Neural progenitor cell (in vitro differentiated cells): ENCODE results near the gene IFI30. TPM values are rescaled to one million over a fixed set of nuclear protein-coding genes. Genes with fewer than 3 reads are reported as not detected.
A peak's percentile ranks its signal among the peaks of the same experiment; 100 is the strongest.

Source experiments
- DNase-seq: peaks from one replicate; pipeline ENCODE4 v3.0.0-alpha.2; 2016; ENCODE audit warnings: low spot score
- H2AFZ ChIP-seq: fragments of 200-600 bp; sonication (generic); replicated peaks from 2 replicates; pipeline ENCODE4 v1.6.1; 2016; ENCODE audit warnings: antibody characterized with exemption
- H3F3A ChIP-seq: fragments of 200-600 bp; sonication (generic); 2 replicates; pipeline ENCODE4 v1.6.1; 2016; ENCODE audit warnings: antibody characterized with exemption, low read depth
- H3K27ac ChIP-seq: fragments of 200-600 bp; sonication (generic); 2 replicates; pipeline ENCODE4 v1.5.1; 2016; ENCODE audit warnings: mild to moderate bottlenecking
- H3K27me3 ChIP-seq: fragments of 200-600 bp; sonication (generic); 2 replicates; pipeline ENCODE4 v1.6.1; 2016; ENCODE audit warnings: mild to moderate bottlenecking, moderate library complexity
- H3K36me3 ChIP-seq: fragments of 200-600 bp; sonication (generic); 2 replicates; pipeline ENCODE4 v1.5.1; 2016
- H3K4me1 ChIP-seq: fragments of 200-600 bp; sonication (generic); 2 replicates; pipeline ENCODE4 v1.6.1; 2016; ENCODE audit warnings: mixed run types
- H3K4me2 ChIP-seq: fragments of 200-600 bp; sonication (generic); 2 replicates; pipeline ENCODE4 v1.6.1; 2016
- H3K4me3 ChIP-seq: fragments of 200-600 bp; sonication (generic); 2 replicates; pipeline ENCODE4 v1.5.1; 2016
- H3K79me2 ChIP-seq: fragments of 200-600 bp; sonication (generic); 2 replicates; pipeline ENCODE4 v1.6.1; 2016; ENCODE audit warnings: low read depth
- H3K9ac ChIP-seq: fragments of 200-600 bp; sonication (generic); 2 replicates; pipeline ENCODE4 v1.6.1; 2016
- H3K9me3 ChIP-seq: fragments of 200-600 bp; sonication (generic); 2 replicates; pipeline ENCODE4 v1.5.1; 2016; ENCODE audit warnings: low read depth
- H4K20me1 ChIP-seq: fragments of 200-600 bp; sonication (generic); 2 replicates; pipeline ENCODE4 v1.6.1; 2016; ENCODE audit warnings: low read depth
- H3K27ac Mint-ChIP-seq: 3 replicates; pipeline ENCODE4 v1.8.0; 2021; ENCODE audit warnings: mixed read lengths
- H3K27me3 Mint-ChIP-seq: 2 replicates; pipeline ENCODE4 v1.8.0; 2022; ENCODE audit warnings: low read depth, mild to moderate bottlenecking, inconsistent platforms, moderate library complexity, mixed read lengths; ENCODE audit not compliant: insufficient read depth
- H3K36me3 Mint-ChIP-seq: 3 replicates; pipeline ENCODE4 v1.8.0; 2021; ENCODE audit warnings: mixed read lengths
- H3K4me1 Mint-ChIP-seq: 3 replicates; pipeline ENCODE4 v1.8.0; 2021; ENCODE audit warnings: mixed read lengths
- H3K4me3 Mint-ChIP-seq: 3 replicates; pipeline ENCODE4 v1.8.0; 2021; ENCODE audit warnings: mild to moderate bottlenecking, moderate library complexity, mixed read lengths
- H3K9me3 Mint-ChIP-seq: 3 replicates; pipeline ENCODE4 v1.8.0; 2020; ENCODE audit warnings: mixed read lengths
- CTCF ChIP-seq: fragments of 200-600 bp; sonication (generic); IDR thresholded peaks from 2 replicates; pipeline ENCODE4 v1.5.1; 2017; ENCODE audit warnings: antibody characterized with exemption, mild to moderate bottlenecking
- EZH2 ChIP-seq: fragments of 200-600 bp; sonication (generic); IDR thresholded peaks from 2 replicates; pipeline ENCODE4 v1.6.1; 2017; ENCODE audit warnings: antibody characterized with exemption, mild to moderate bottlenecking, moderate library complexity
- EZH2phosphoT487 ChIP-seq: fragments of 200-600 bp; sonication (generic); IDR thresholded peaks from 2 replicates; pipeline ENCODE4 v1.6.1; 2017; ENCODE audit warnings: antibody characterized with exemption
- total RNA-seq: library from RNA; depleted of rRNA; stranded (reverse); fragments of >200 nt; gene quantifications from 2 replicates; pipeline ENCODE4 v1.2.3, GENCODE V29; 2015; ENCODE audit warnings: low replicate concordance

Gene IFI30
- total RNA-seq, 1 donor from 2014 or later = not detected

DNA sequence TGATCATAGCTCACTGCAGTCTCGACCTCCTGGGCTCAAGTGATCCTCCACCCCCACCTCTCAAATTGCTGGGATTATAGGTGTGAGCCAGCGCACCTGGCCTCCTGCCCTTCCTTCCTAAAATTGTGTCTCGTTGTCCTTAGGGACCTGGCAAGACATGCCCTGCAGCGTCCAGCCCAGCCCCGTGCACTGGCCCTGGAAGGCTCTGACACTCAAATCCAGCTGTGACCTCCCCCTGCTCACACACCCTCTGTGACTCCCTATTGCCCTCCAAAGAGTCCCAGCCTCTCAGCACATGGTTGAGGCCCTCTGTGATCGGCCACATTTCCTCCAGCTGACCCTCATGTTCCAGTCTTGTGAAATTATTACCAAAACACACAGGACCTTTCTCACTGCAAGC, 24.3 kb downstream of the IFI30 start:
- peaks cover 8% of the 10 kb centered on the region for H3K36me3 Mint-ChIP-seq
- H3K9me3 Mint-ChIP-seq = no peaks in the 10 kb centered on the region
- H4K20me1 ChIP-seq = peaks cover 18% of the 10 kb centered on the region
- H3K79me2 ChIP-seq = peaks cover 8% of the 10 kb centered on the region
- peaks cover 14% of the 10 kb centered on the region for H3K4me1 Mint-ChIP-seq
- H3K27me3 Mint-ChIP-seq = peaks cover 12% of the 10 kb centered on the region
- no peak overlapping the region for H2AFZ ChIP-seq
- no peak overlapping the region for H3K4me3 Mint-ChIP-seq
- peaks cover 10% of the 10 kb centered on the region for H3K27me3 ChIP-seq
- H3K9me3 ChIP-seq = no peaks in the 10 kb centered on the region
- peaks cover 15% of the 10 kb centered on the region for H3F3A ChIP-seq
- H3K27ac ChIP-seq = no peak overlapping the region
- H3K4me2 ChIP-seq = no peak overlapping the region
- no peak for TF ChIP-seq CTCF
- TF ChIP-seq EZH2phosphoT487 = no peak
- TF ChIP-seq EZH2 = no peak
- DNase-seq = no peak
- peaks cover 8% of the 10 kb centered on the region for H3K4me1 ChIP-seq
- peak overlapping the region; percentile 53 for H3K27ac Mint-ChIP-seq
- no peaks in the 10 kb centered on the region for H3K36me3 ChIP-seq
- no peak overlapping the region for H3K4me3 ChIP-seq
- H3K9ac ChIP-seq = no peak overlapping the region

DNA sequence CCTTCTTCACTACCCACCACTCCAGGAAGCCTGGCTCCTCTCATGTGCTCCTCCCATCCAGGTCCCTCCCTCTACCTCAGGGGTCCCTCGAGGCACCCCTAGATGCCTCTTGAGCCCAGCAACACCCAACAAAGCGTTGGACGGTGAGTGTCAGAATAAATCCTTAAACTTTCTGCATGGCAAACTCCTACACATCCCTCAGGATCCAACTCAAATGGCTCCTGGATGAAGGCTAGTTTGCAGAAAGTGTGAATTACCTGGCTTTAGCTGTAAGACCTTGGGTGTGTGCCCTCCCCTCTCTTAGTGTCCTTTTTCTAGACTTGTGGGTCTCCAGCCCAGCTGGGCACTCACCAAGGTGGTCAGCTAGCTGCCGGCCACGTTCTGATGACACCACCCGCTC, 24.8 kb downstream of the IFI30 start:
- peaks cover 13% of the 10 kb centered on the region for H3K4me1 ChIP-seq
- H3K4me2 ChIP-seq = no peak overlapping the region
- H3F3A ChIP-seq = peaks cover 14% of the 10 kb centered on the region
- H3K4me3 Mint-ChIP-seq = peak overlapping the region; percentile 57
- H3K4me3 ChIP-seq = no peak overlapping the region
- peaks cover 12% of the 10 kb centered on the region for H3K27me3 Mint-ChIP-seq
- H2AFZ ChIP-seq = no peak overlapping the region
- no peak overlapping the region for H3K27ac ChIP-seq
- peak overlapping the region; percentile 53 for H3K27ac Mint-ChIP-seq
- H3K4me1 Mint-ChIP-seq = peaks cover 18% of the 10 kb centered on the region
- peaks cover 16% of the 10 kb centered on the region for H4K20me1 ChIP-seq
- no peak overlapping the region for H3K9ac ChIP-seq
- no peak for TF ChIP-seq EZH2
- no peak for TF ChIP-seq EZH2phosphoT487
- TF ChIP-seq CTCF = no peak
- no peak for DNase-seq
- H3K36me3 Mint-ChIP-seq = peaks cover 8% of the 10 kb centered on the region
- peaks cover 8% of the 10 kb centered on the region for H3K79me2 ChIP-seq
- H3K36me3 ChIP-seq = no peaks in the 10 kb centered on the region
- H3K9me3 Mint-ChIP-seq = no peaks in the 10 kb centered on the region
- peaks cover 15% of the 10 kb centered on the region for H3K27me3 ChIP-seq
- H3K9me3 ChIP-seq = no peaks in the 10 kb centered on the region

- Histone ChIP-seq H4K20me1 (no peaks in the 10 kb centered on the region), H3K4me1 (peaks cover 16% of the 10 kb centered on the region), H3K9me3 (no peaks in the 10 kb centered on the region), H3K27ac (no peak overlapping the region), H3K9ac (no peak overlapping the region), H3K79me2 (no peaks in the 10 kb centered on the region), H3K36me3 (no peaks in the 10 kb centered on the region), H3F3A (peaks cover 30% of the 10 kb centered on the region), H2AFZ (no peak overlapping the region), H3K4me2 (no peak overlapping the region), H3K4me3 (no peak overlapping the region), H3K27me3 (peaks cover 18% of the 10 kb centered on the region)
- DNase-seq = no peak
- Mint-ChIP-seq H3K36me3 (peaks cover 8% of the 10 kb centered on the region), H3K9me3 (no peaks in the 10 kb centered on the region), H3K27me3 (peaks cover 11% of the 10 kb centered on the region), H3K4me1 (peaks cover 21% of the 10 kb centered on the region), H3K27ac (no peak overlapping the region), H3K4me3 (peak overlapping the region; percentile 65)
- TF ChIP-seq EZH2phosphoT487 = no peak
- no peak for TF ChIP-seq EZH2
- TF ChIP-seq CTCF = no peak
These were observed 28.8 kb downstream of the IFI30 start for GRCh38 chr19:18202397-18202777.
